ENCODE measurements around the gene HERC2.
"Not testable (repeated sequence)": the region's sequence is repeated elsewhere in the genome, so short reads cannot be mapped to it uniquely, and the experiment has no call there.

The HERC2 gene

DNA sequence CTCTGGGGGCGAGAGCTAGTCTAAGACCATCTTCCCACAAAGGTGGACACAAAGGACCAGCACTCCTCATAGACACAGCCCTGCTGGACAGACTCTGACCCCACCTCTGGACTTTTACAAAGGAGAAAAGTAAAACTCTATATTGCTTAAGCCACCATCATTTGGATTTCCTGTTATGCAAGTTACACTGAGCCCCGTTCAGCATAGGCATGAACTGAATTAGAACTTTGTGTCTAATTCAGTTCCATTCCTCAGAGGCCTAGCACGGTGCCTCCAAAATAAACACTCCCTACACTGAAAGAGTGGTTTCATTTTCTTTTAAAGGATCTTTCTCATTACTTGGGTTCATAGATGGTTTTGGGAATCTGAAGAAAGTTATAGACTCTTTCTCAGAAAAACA, 143.7 kb downstream of the HERC2 start:
- no peaks in the 10 kb centered on the region for H3K4me1 ChIP-seq
- no peaks in the 10 kb centered on the region for H3K27me3 ChIP-seq
- H3K4me2 ChIP-seq = no peak overlapping the region
- H3K36me3 ChIP-seq = peaks cover 80% of the 10 kb centered on the region
- H3K27ac ChIP-seq = no peak overlapping the region; the same call in 1 of the 2 replicates
- H4K20me1 ChIP-seq = no peaks in the 10 kb centered on the region
- TF ChIP-seq Cebpa-rat (IDR thresholded peaks at IDR 0.05) = no peak
- no peak overlapping the region for H3K4me3 ChIP-seq
- no peak overlapping the region for H3K9ac ChIP-seq
- no peaks in the 10 kb centered on the region for H3K9me3 ChIP-seq

DNA sequence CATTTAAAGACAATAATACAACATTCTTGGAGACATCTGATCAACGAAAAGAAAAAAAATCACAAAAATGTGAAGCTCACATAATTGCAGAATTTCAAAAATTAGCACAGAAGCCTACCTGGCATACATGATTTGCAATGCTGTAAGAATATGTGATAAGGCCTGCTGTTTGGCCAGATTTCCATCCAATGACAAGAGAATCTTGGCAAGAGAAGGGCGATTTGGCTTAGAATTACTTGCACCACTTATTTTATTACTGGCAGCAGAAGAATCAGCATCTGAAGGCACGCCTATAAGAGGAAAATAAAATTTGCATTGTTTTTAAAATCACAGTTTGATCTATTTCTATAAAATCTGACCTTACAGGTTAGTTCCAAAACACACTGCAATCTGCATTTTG, 152.6 kb downstream of the HERC2 start:
- H3K4me1 ChIP-seq = no peaks in the 10 kb centered on the region
- H3K9me3 ChIP-seq = no peaks in the 10 kb centered on the region
- peaks cover 92% of the 10 kb centered on the region for H3K36me3 ChIP-seq
- no peaks in the 10 kb centered on the region for H3K27me3 ChIP-seq
- no peak overlapping the region for H3K4me3 ChIP-seq
- no peak overlapping the region for H3K27ac ChIP-seq
- no peak overlapping the region for H3K4me2 ChIP-seq
- H4K20me1 ChIP-seq = no peaks in the 10 kb centered on the region
- H3K9ac ChIP-seq = no peak overlapping the region
- no peak for TF ChIP-seq Cebpa-rat (IDR thresholded peaks at IDR 0.05)

DNA sequence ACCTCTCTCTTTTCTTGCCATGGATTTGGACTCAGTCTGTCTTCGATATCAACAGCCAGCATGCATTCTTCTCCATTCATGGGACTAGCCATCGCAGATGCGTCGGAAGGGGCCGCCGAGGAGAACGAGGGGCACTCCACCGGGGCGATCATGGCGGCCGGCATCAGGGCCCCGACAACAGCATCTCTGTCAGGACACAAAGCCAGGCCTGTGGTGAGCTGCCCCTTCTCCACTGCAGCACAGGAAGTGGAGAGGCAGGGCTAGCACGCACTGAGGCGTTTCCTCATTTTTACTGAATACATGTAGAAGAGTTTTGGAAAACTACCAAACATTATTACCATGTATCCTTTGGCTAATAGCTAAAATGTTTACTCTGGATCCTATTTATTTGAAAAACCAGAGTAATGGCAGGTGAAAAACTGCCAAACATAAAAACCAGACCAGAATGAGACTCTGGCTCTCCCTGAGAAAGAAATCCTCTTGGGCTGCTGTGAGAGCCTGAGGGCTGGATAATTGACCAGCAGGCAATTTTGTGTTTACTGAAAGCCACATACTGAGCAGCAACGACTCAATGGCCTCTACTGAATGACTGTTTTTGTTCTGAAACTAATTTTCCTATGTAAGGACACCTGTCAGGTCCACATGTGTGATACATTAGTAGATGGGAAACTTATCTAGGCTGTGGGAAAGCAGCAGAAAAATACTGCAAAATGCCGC, 153.4 kb downstream of the HERC2 start:
- not testable (repeated sequence) for H3K27ac ChIP-seq

DNA sequence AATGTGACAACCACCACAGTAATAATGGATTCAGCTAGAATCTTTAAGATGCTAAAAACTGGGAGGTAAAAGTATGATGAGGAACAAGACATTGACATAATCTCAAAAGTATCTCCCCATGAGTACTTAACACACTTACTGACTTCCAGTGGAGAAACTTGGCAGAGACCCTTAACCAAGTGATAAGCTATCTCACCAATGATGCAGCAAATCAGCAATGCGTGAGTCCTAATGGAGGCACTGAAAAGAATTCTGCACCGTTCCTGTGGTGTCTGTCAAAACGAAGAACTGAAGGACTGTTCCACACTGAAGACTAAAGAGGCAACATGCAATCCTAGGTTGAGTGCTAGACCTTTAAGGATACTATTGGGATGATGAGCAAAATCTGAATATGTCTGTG, 154.9 kb downstream of the HERC2 start:
- Histone ChIP-seq H3K4me2 (no peak overlapping the region), H3K4me1 (no peaks in the 10 kb centered on the region), H3K27ac (no peak overlapping the region), H3K4me3 (no peak overlapping the region), H3K9ac (no peak overlapping the region), H3K27me3 (no peaks in the 10 kb centered on the region), H3K36me3 (peaks cover 96% of the 10 kb centered on the region), H4K20me1 (no peaks in the 10 kb centered on the region), H3K9me3 (no peaks in the 10 kb centered on the region)
- no peak for TF ChIP-seq Cebpa-rat (IDR thresholded peaks at IDR 0.05)

More for the DNA sequence above, 153.4 kb downstream of the HERC2 start:
- not testable (repeated sequence) for H3K4me1 ChIP-seq, H3K27me3 ChIP-seq, H3K4me2 ChIP-seq, H3K4me3 ChIP-seq, H3K9ac ChIP-seq, H3K9me3 ChIP-seq, H4K20me1 ChIP-seq
- peaks cover 92% of the 10 kb centered on the region for H3K36me3 ChIP-seq

DNA sequence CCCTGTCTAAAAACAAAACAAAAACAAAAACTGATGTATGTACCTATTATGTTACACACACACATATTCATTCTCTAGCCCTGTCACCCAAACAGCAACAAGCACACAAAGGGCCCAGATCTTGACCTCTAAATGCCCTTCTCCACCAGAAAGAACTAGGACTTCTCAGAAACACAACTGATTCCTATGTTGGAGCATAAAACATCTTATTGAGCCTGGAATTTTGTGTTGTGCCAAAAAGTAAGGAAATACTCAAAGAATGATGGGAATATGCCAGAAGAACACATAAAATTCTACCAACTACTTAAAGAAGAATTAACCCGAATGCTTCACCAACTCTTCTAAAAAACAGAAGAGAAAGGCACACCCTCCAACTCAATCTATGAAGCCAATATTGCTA, 156.2 kb downstream of the HERC2 start:
- Histone ChIP-seq H3K9me3 (0 out of 2 replicates have a peak, but pooled peaks cover 5% of the 10 kb centered on the region), H3K27ac (no peak overlapping the region), H3K4me2 (no peak overlapping the region), H3K27me3 (no peaks in the 10 kb centered on the region), H4K20me1 (no peaks in the 10 kb centered on the region), H3K4me3 (no peak overlapping the region), H3K36me3 (peaks cover 96% of the 10 kb centered on the region), H3K9ac (no peak overlapping the region), H3K4me1 (no peaks in the 10 kb centered on the region)
- no peak for TF ChIP-seq Cebpa-rat (IDR thresholded peaks at IDR 0.05)

GRCh38 chr15:28164876-28165275, 157.1 kb downstream of the HERC2 start:
- Histone ChIP-seq H3K4me3 (no peak overlapping the region), H3K36me3 (peaks cover 99% of the 10 kb centered on the region), H3K27me3 (no peaks in the 10 kb centered on the region), H3K9me3 (peaks cover 12% of the 10 kb centered on the region; the same call in 1 of the 2 replicates), H3K27ac (no peak overlapping the region), H3K4me2 (no peak overlapping the region), H3K4me1 (no peaks in the 10 kb centered on the region), H3K9ac (no peak overlapping the region), H4K20me1 (no peaks in the 10 kb centered on the region)
- no peak for TF ChIP-seq Cebpa-rat (IDR thresholded peaks at IDR 0.05)

- no peak overlapping the region for H3K27ac ChIP-seq
- H3K9me3 ChIP-seq = peaks cover 11% of the 10 kb centered on the region; the same call in 1 of the 2 replicates
- no peak overlapping the region for H3K4me2 ChIP-seq
- H3K4me1 ChIP-seq = no peaks in the 10 kb centered on the region
- H4K20me1 ChIP-seq = no peaks in the 10 kb centered on the region
- H3K36me3 ChIP-seq = peaks cover 40% of the 10 kb centered on the region
- H3K4me3 ChIP-seq = no peak overlapping the region
- TF ChIP-seq Cebpa-rat (IDR thresholded peaks at IDR 0.05) = no peak
- H3K9ac ChIP-seq = no peak overlapping the region
- H3K27me3 ChIP-seq = no peaks in the 10 kb centered on the region
These were observed 167.7 kb downstream of the HERC2 start for GRCh38 chr15:28154283-28154682.

DNA sequence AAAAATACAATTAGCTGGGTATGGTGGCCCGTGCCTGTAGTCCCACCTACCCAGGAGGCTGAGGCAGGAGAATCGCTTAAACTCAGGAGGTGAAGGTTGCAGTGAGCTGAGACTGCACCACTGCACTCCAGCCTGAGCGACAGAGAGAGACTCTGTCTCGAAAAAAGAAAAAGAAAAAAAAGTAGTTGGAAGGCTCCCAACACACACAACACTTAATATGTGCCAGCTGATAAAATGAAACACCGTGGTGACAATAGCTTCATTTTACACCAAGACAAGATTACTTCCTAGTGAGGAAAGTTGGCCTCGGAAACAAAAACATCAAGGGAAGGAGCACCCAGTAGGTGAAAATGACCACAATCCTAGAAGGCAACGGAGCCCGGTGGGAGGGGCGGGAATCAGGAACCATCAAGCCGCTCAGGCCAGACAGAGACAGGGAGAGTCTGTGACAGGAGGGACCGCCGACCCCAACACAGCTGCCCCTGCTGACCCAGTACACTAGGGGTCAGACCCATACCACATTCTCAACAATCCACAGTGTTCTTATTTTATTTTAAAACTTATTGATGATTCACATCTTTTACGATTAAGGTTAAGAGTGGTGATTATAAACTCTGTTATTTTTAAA, 168.4 kb downstream of the HERC2 start:
- Histone ChIP-seq H3K36me3 (peaks cover 43% of the 10 kb centered on the region), H4K20me1 (peaks cover under 1% of the 10 kb centered on the region; the same call in 1 of the 2 replicates), H3K4me3 (no peak overlapping the region), H3K9me3 (peaks cover 11% of the 10 kb centered on the region; the same call in 1 of the 2 replicates), H3K27ac (no peak overlapping the region), H3K27me3 (no peaks in the 10 kb centered on the region), H3K4me1 (no peaks in the 10 kb centered on the region), H3K4me2 (no peak overlapping the region), H3K9ac (no peak overlapping the region)
- no peak for TF ChIP-seq Cebpa-rat (IDR thresholded peaks at IDR 0.05)

DNA sequence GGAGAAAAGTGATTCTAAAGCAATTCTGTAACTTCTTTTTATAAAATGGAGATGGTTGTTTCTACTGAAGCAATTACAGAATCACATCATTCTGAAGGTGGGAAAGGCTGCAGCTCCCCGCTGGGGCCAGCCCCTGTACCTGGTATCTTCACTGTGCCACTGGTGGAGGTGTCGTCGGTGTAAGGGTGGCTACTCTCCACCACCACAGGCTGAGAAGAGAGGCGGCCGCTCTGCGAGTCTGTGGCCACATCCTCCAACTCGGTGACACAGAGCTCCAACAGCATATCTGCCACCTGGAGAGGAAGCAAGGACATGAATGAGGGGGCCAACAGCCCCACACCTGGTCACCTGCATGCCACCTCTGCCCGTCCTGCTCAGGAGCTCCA, 169.4 kb downstream of the HERC2 start:
- peaks cover 47% of the 10 kb centered on the region for H3K36me3 ChIP-seq
- H3K4me2 ChIP-seq, H3K4me3 ChIP-seq, H3K4me1 ChIP-seq, H4K20me1 ChIP-seq, H3K27ac ChIP-seq, H3K27me3 ChIP-seq, H3K9ac ChIP-seq: not testable (repeated sequence)
- H3K9me3 ChIP-seq = peaks cover 11% of the 10 kb centered on the region; the same call in 1 of the 2 replicates

DNA sequence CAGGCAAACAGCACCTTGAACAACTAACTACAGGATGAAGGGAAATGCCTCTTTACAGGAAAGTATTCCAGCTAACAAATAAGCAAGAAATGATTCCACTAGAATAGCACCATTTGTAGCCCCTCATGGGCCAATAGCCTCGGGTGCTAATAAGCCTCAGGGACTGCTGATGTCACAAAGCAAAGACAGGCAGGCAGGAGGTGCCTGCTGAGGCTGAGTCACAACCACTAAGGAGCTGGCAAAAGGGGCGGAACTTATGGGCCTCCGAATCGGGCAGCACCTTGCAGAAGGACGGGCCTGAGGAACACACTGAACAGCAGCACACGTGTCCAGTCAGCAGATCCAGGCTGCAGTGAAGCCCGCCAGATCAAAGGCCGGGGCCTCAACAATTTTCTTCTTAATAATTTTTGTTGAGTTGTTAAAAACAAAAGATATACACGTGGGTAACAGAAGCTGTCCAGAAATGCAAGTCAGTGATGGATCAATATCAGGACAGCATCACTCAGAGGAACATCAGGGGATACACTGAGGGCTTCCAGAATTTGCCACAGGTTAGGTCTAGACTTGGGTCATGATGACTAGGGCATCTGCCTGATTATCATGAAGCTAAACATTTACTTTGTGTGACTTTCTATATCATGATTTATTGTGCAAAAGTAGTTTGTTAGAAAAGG, 170.0 kb downstream of the HERC2 start:
- H3K36me3 ChIP-seq = peaks cover 47% of the 10 kb centered on the region
- not testable (repeated sequence) for H3K4me3 ChIP-seq, H3K9ac ChIP-seq, H4K20me1 ChIP-seq, H3K4me2 ChIP-seq, H3K27me3 ChIP-seq, H3K4me1 ChIP-seq, H3K27ac ChIP-seq
- peaks cover 11% of the 10 kb centered on the region; the same call in 1 of the 2 replicates for H3K9me3 ChIP-seq
